ENCODE measurements around the gene TGFB3.
"Not testable (repeated sequence)": the region's sequence is repeated elsewhere in the genome, so short reads cannot be mapped to it uniquely, and the experiment has no call there.

TGFB3 gene

GRCh38 chr14:75981426-75982265 is at the start of gene TGFB3:
TGFB3 (minus strand) TSS chr14:75981995; CDS start chr14:75980893, 1,102 bp downstream.
- no peak for DNase-seq (ENCODE audit: low read depth)

- no peak for DNase-seq (ENCODE audit: low read depth)
These were observed 42.6 kb upstream of the TGFB3 start for GRCh38 chr14:76024211-76024907.

- no peak for DNase-seq (ENCODE audit: low read depth)
These were observed 42.0 kb upstream of the TGFB3 start for GRCh38 chr14:76023757-76024156.

- DNase-seq (ENCODE audit: low read depth): no peak
These were observed 41.2 kb upstream of the TGFB3 start for GRCh38 chr14:76022991-76023390.

- DNase-seq (ENCODE audit: low read depth): no peak
These were observed 37.9 kb upstream of the TGFB3 start for GRCh38 chr14:76019676-76020075.

GRCh38 chr14:76015668-76016067 is 33.9 kb upstream of the TGFB3 start:
- DNase-seq (ENCODE audit: low read depth): no peak

- no peak for DNase-seq (ENCODE audit: low read depth)
These were observed 33.4 kb upstream of the TGFB3 start for GRCh38 chr14:76015191-76015590.

GRCh38 chr14:76012354-76012753 is 30.6 kb upstream of the TGFB3 start:
- no peak for DNase-seq (ENCODE audit: low read depth)

- DNase-seq (ENCODE audit: low read depth): no peak
These were observed 30.1 kb upstream of the TGFB3 start for GRCh38 chr14:76011930-76012329.

GRCh38 chr14:76009627-76010026 is 27.8 kb upstream of the TGFB3 start:
- not testable (repeated sequence) for DNase-seq (ENCODE audit: low read depth)

- no peak for DNase-seq (ENCODE audit: low read depth)
These were observed 26.1 kb upstream of the TGFB3 start for GRCh38 chr14:76007852-76008251.

GRCh38 chr14:76007379-76007778 is 25.6 kb upstream of the TGFB3 start:
- no peak for DNase-seq (ENCODE audit: low read depth)

GRCh38 chr14:76006253-76006652 is 24.5 kb upstream of the TGFB3 start:
- no peak for DNase-seq (ENCODE audit: low read depth)

- DNase-seq (ENCODE audit: low read depth): no peak
These were observed 20.6 kb upstream of the TGFB3 start for GRCh38 chr14:76002383-76002782.

GRCh38 chr14:75999511-76000190 is 17.9 kb upstream of the TGFB3 start:
- DNase-seq (ENCODE audit: low read depth): no peak

- no peak for DNase-seq (ENCODE audit: low read depth)
These were observed 14.7 kb upstream of the TGFB3 start for GRCh38 chr14:75996488-75996887.

GRCh38 chr14:75995372-75996041 is 13.7 kb upstream of the TGFB3 start:
- DNase-seq (ENCODE audit: low read depth): no peak

GRCh38 chr14:75993567-75994041 is 11.8 kb upstream of the TGFB3 start:
- DNase-seq (ENCODE audit: low read depth): no peak

GRCh38 chr14:75991753-75992152 is 10.0 kb upstream of the TGFB3 start:
- no peak for DNase-seq (ENCODE audit: low read depth)

GRCh38 chr14:75990297-75990696 is 8.5 kb upstream of the TGFB3 start:
- no peak for DNase-seq (ENCODE audit: low read depth)

GRCh38 chr14:75989134-75989533 is 7.3 kb upstream of the TGFB3 start:
- DNase-seq (ENCODE audit: low read depth): no peak
